GM12891 (cell line): ENCODE measurements around the gene SYT1.

Experiments used
- POLR2A ChIP-seq: IDR thresholded peaks from 2 replicates; pipeline ENCODE4 v1.6.1; 2011; ENCODE audit warnings: low read depth, low read length, control low read depth
- POLR2AphosphoS5 ChIP-seq: IDR thresholded peaks from 2 replicates; pipeline ENCODE4 v1.6.1; 2011; ENCODE audit warnings: low read depth, low read length, control low read depth
- POU2F2 ChIP-seq: IDR thresholded peaks from 2 replicates; pipeline ENCODE4 v1.6.1; 2011; ENCODE audit warnings: low read depth, mild to moderate bottlenecking, control low read depth, low read length, moderate library complexity
- SPI1 ChIP-seq: IDR thresholded peaks from 2 replicates; pipeline ENCODE4 v1.6.1; 2011; ENCODE audit warnings: low read depth, low read length, control low read depth
- TAF1 ChIP-seq: IDR thresholded peaks from 2 replicates; pipeline ENCODE4 v1.6.1; 2011; ENCODE audit warnings: low read depth, low read length, control low read depth

DNA sequence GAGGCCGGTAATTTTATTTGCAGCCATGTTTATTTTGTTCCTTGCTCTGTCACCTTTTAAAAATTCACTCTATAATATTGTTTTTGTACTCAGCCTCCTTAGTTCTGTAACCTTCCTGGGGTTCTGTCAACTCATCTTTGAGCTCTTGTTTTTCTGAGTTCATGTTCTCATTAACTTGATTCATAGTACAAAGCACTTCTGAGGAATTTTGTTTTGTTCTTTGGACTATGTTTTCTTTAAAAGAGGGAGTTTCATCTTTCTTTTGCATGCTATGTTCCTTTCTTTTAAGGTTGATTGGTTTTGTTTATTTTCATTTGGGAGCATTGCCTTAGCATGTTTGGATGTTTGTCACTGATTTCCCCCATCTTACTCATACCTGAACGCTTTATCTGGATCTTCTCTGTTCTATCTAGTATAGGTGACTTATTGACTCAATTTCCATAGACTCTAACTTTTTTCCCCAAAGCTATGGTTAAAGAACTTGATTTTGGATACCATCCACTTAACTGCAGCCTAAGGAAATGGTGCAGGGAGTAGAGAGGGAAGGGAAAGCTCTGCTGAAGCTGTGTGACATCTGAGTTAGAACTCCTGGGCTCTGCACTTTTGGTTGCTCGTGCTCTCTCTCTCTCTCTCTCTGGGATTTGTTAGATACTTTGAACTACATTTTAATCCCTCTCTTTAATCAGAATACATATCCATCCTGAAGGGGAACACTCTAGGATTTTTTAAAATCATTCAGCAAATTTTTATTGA, 557.7 kb downstream of the SYT1 start:
- TF ChIP-seq POLR2AphosphoS5: no peak
- TF ChIP-seq POU2F2: no peak
- no peak for TF ChIP-seq POLR2A
- no peak for TF ChIP-seq TAF1
- TF ChIP-seq SPI1: no peak
